CD8-positive, alpha-beta memory T cell (primary cell): ENCODE measurements around the gene NAT16. TPM values are rescaled to one million over a fixed set of nuclear protein-coding genes. Genes with fewer than 3 reads are reported as not detected.

Source experiments
- CTCF ChIA-PET: fragments of 350-600 bp; sonication (Branson Sonifier 250); formaldehyde crosslinking; loops from one replicate; lab custom pipeline; 2021; ENCODE audit warnings: antibody characterized with exemption; lab: Charles Lee
- POLR2A ChIA-PET: fragments of 350-600 bp; sonication (Branson Sonifier 250); formaldehyde crosslinking; loops from one replicate; lab custom pipeline; 2021; ENCODE audit warnings: antibody characterized with exemption; lab: Charles Lee
- DNase-seq, 5 donors: peaks; one replicate each; pipeline versions ENCODE4 v3.0.0 to v3.0.0-alpha.2; 2020 to 2022; ENCODE audit warnings: mixed read lengths in 1 of 5
- H3K27ac ChIP-seq: one replicate; pipeline ENCODE4 v1.7.0; 2013; ENCODE audit warnings: low read depth, mild to moderate bottlenecking, low read length, moderate library complexity
- H3K27me3 ChIP-seq: 2 replicates; pipeline ENCODE4 v1.7.0; 2013; ENCODE audit warnings: low read length, mild to moderate bottlenecking; ENCODE audit not compliant: insufficient read depth, poor library complexity, severe bottlenecking
- H3K36me3 ChIP-seq: 2 replicates; pipeline ENCODE4 v1.7.0; 2013; ENCODE audit warnings: mild to moderate bottlenecking, low read length, moderate library complexity; ENCODE audit not compliant: insufficient read depth
- H3K4me1 ChIP-seq: 2 replicates; pipeline ENCODE4 v1.7.0; 2013; ENCODE audit warnings: mild to moderate bottlenecking, low read length, moderate library complexity; ENCODE audit not compliant: insufficient read depth
- H3K4me3 ChIP-seq: 2 replicates; pipeline ENCODE4 v1.7.0; 2013; ENCODE audit warnings: mild to moderate bottlenecking, low read length
- H3K9me3 ChIP-seq: 2 replicates; pipeline ENCODE4 v1.7.0; 2013; ENCODE audit warnings: mild to moderate bottlenecking, low read length
- H3K27ac Mint-ChIP-seq, 8 donors: one replicate each; pipeline ENCODE4 v1.8.0; 2020 to 2021; ENCODE audit warnings: mixed read lengths in 8 of 8, mild to moderate bottlenecking in 6 of 8, inconsistent platforms in 3 of 8, moderate library complexity in 3 of 8
- H3K27me3 Mint-ChIP-seq, 2 donors: one replicate each; pipeline ENCODE4 v1.8.0; 2020 to 2021; ENCODE audit warnings: mixed read lengths in 2 of 2, mild to moderate bottlenecking in 1 of 2, moderate library complexity in 1 of 2
- H3K36me3 Mint-ChIP-seq, 3 donors: one replicate each; pipeline ENCODE4 v1.8.0; 2020 to 2021; ENCODE audit warnings: mixed read lengths in 3 of 3, inconsistent platforms in 1 of 3, mild to moderate bottlenecking in 1 of 3
- H3K4me1 Mint-ChIP-seq, 3 donors: one replicate each; pipeline ENCODE4 v1.8.0; 2020 to 2021; ENCODE audit warnings: mixed read lengths in 3 of 3, inconsistent platforms in 1 of 3, mild to moderate bottlenecking in 1 of 3
- H3K4me3 Mint-ChIP-seq, 7 donors: one replicate each; pipeline ENCODE4 v1.8.0; 2020 to 2021; ENCODE audit warnings: mixed read lengths in 7 of 7, mild to moderate bottlenecking in 6 of 7, moderate library complexity in 4 of 7, inconsistent platforms in 2 of 7
- H3K9me3 Mint-ChIP-seq, 5 donors: one replicate each; pipeline ENCODE4 v1.8.0; 2020 to 2022; ENCODE audit warnings: mixed read lengths in 5 of 5, mild to moderate bottlenecking in 3 of 5, moderate library complexity in 2 of 5, inconsistent platforms in 1 of 5
- polyA plus RNA-seq: library from polyadenylated mRNA; unstranded; fragments of 300-500 nt; fragmentation: Illumina TruSeq; gene quantifications from one replicate; pipeline ENCODE4 v1.2.3, GENCODE V29; 2021
- total RNA-seq, 2 experiments: library from RNA; stranded (reverse); gene quantifications; one replicate each; pipeline ENCODE4 v1.2.3, GENCODE V29; 2021

The NAT16 gene
- total and polyA plus RNA-seq, 3 experiments from 2014 or later = not detected

DNA sequence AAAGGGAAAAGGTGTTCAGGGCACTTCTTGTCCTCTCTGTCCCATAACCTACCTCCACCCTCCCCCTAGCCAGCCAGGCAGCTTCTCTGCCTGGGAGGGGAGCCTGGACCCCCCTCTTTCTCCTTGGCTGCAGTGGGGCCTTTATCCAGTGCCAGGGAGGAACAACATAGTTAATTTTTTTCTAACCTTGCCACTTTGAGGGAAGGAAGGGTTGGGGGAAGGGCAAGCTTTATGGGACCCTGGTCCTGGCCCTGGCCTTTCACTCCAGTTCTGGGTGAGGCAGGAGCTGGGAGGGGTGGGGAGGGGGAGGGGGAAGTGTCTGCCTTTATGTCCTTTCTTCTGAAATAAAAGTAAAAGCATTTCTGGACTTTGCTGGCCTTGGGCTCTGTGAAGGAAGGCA, 19.2 kb downstream of the NAT16 start:
- H3K4me3 Mint-ChIP-seq = peak overlapping the region in 1 of 7 donors; percentile 40
- no peak overlapping the region for H3K27ac ChIP-seq
- H3K4me1 Mint-ChIP-seq = peaks cover 14 to 29% (median 18%) of the 10 kb centered on the region in 3 donors
- no peaks in the 10 kb centered on the region for H3K9me3 ChIP-seq
- no peak overlapping the region for H3K4me3 ChIP-seq
- peaks cover 27% of the 10 kb centered on the region for H3K27me3 ChIP-seq
- no peaks in the 10 kb centered on the region for H3K36me3 ChIP-seq
- peaks cover 5 to 26% (median 8%) of the 10 kb centered on the region in 3 donors for H3K36me3 Mint-ChIP-seq
- CTCF ChIA-PET = no interaction called here
- POLR2A ChIA-PET = no interaction called here
- peaks cover 0 to 4% (median 0%) of the 10 kb centered on the region in 5 donors for H3K9me3 Mint-ChIP-seq
- H3K27ac Mint-ChIP-seq = no peak overlapping the region
- no peak for DNase-seq
- peaks cover 25% of the 10 kb centered on the region in 2 donors for H3K27me3 Mint-ChIP-seq
- H3K4me1 ChIP-seq = peaks cover 23% of the 10 kb centered on the region

GRCh38 chr7:101159696-101160674, 20.1 kb downstream of the NAT16 start:
- Mint-ChIP-seq H3K9me3 (no peaks in the 10 kb centered on the region), H3K27me3 (peaks cover 16% of the 10 kb centered on the region in 2 donors), H3K4me1 (peaks cover 15 to 27% (median 17%) of the 10 kb centered on the region in 3 donors), H3K4me3 (no peak overlapping the region), H3K27ac (peak overlapping the region in 2 of 8 donors; percentile 77 to 91), H3K36me3 (peaks cover 5 to 26% (median 8%) of the 10 kb centered on the region in 3 donors)
- Histone ChIP-seq H3K27ac (no peak overlapping the region), H3K36me3 (no peaks in the 10 kb centered on the region), H3K27me3 (peaks cover 22% of the 10 kb centered on the region), H3K4me3 (no peak overlapping the region), H3K9me3 (no peaks in the 10 kb centered on the region), H3K4me1 (peaks cover 22% of the 10 kb centered on the region)
- POLR2A ChIA-PET = no interaction called here
- DNase-seq = no peak
- CTCF ChIA-PET = interaction anchor here (5.2 kb wide), 1 partner anchor 16 kb away, joined by 38 read pairs; no protein-coding TSS in a partner anchor

- Mint-ChIP-seq H3K4me1 (peaks cover 9 to 14% (median 14%) of the 10 kb centered on the region in 3 donors), H3K27ac (no peak overlapping the region), H3K27me3 (peaks cover 7 to 8% of the 10 kb centered on the region in 2 donors), H3K4me3 (peak overlapping the region in 1 of 7 donors; percentile 66), H3K9me3 (no peaks in the 10 kb centered on the region), H3K36me3 (peaks cover 5 to 26% (median 8%) of the 10 kb centered on the region in 3 donors)
- Histone ChIP-seq H3K4me1 (peaks cover 14% of the 10 kb centered on the region), H3K9me3 (no peaks in the 10 kb centered on the region), H3K27ac (no peak overlapping the region), H3K4me3 (no peak overlapping the region), H3K36me3 (no peaks in the 10 kb centered on the region), H3K27me3 (peaks cover 3% of the 10 kb centered on the region)
- ChIA-PET POLR2A (no interaction called here), CTCF (interaction anchor here (1.3 to 5.2 kb wide), 4 partner anchors 8 to 126 kb away, joined by 4 to 38 read pairs (median 6); partner anchors contain the start of gene VGF)
- DNase-seq = no peak
Measured at GRCh38 chr7:101156866-101157589, 23.1 kb downstream of the NAT16 start.

GRCh38 chr7:101156277-101156676, 23.8 kb downstream of the NAT16 start:
- Mint-ChIP-seq H3K9me3 (no peaks in the 10 kb centered on the region), H3K27me3 (peaks cover 3 to 4% of the 10 kb centered on the region in 2 donors), H3K4me1 (peaks cover 9 to 14% (median 14%) of the 10 kb centered on the region in 3 donors), H3K4me3 (peak overlapping the region in 5 of 7 donors; percentile 12 to 78 (median 49)), H3K27ac (no peak overlapping the region), H3K36me3 (peaks cover 5 to 26% (median 8%) of the 10 kb centered on the region in 3 donors)
- Histone ChIP-seq H3K9me3 (no peaks in the 10 kb centered on the region), H3K4me3 (no peak overlapping the region), H3K27me3 (no peaks in the 10 kb centered on the region), H3K36me3 (no peaks in the 10 kb centered on the region), H3K27ac (no peak overlapping the region), H3K4me1 (peaks cover 14% of the 10 kb centered on the region)
- ChIA-PET CTCF (interaction anchor here (1.3 to 5.2 kb wide), 3 partner anchors 9 to 18 kb away, joined by 4 to 38 read pairs (median 9); partner anchors contain the start of gene VGF), POLR2A (no interaction called here)
- no peak for DNase-seq

- ChIA-PET POLR2A (no interaction called here), CTCF (interaction anchor here (1.1 to 5.2 kb wide), 3 partner anchors 10 to 63 kb away, joined by 3 to 38 read pairs (median 9); partner anchors contain the start of genes VGF and ZNHIT1)
- H3K4me3 Mint-ChIP-seq = peak overlapping the region; percentile 67 to 92 (median 71)
- H3K27me3 ChIP-seq = no peaks in the 10 kb centered on the region
- H3K4me1 Mint-ChIP-seq = peaks cover 9 to 14% (median 14%) of the 10 kb centered on the region in 3 donors
- peak overlapping the region; percentile 66 for H3K4me3 ChIP-seq
- H3K36me3 ChIP-seq = no peaks in the 10 kb centered on the region
- H3K27ac Mint-ChIP-seq = peak overlapping the region in 3 of 8 donors; percentile 43 to 66 (median 64)
- H3K9me3 ChIP-seq = no peaks in the 10 kb centered on the region
- no peak for DNase-seq
- H3K27ac ChIP-seq = peak overlapping the region; percentile 47
- H3K4me1 ChIP-seq = peaks cover 14% of the 10 kb centered on the region
- no peaks in the 10 kb centered on the region for H3K9me3 Mint-ChIP-seq
- H3K36me3 Mint-ChIP-seq = peaks cover 5 to 26% (median 8%) of the 10 kb centered on the region in 3 donors
- H3K27me3 Mint-ChIP-seq = peaks cover 2 to 4% of the 10 kb centered on the region in 2 donors
Measured at GRCh38 chr7:101155303-101155702, 24.8 kb downstream of the NAT16 start.

GRCh38 chr7:101154693-101155102, 25.4 kb downstream of the NAT16 start:
- CTCF ChIA-PET = interaction anchor here (1.1 to 5.2 kb wide), 5 partner anchors 11 to 63 kb away, joined by 3 to 38 read pairs (median 9); partner anchors contain the start of genes VGF and ZNHIT1
- peak overlapping the region in 2 of 8 donors; percentile 64 to 93 for H3K27ac Mint-ChIP-seq
- H3K9me3 Mint-ChIP-seq = no peaks in the 10 kb centered on the region
- peak overlapping the region; percentile 47 for H3K27ac ChIP-seq
- peaks cover 3 to 21% (median 8%) of the 10 kb centered on the region in 3 donors for H3K36me3 Mint-ChIP-seq
- H3K36me3 ChIP-seq = no peaks in the 10 kb centered on the region
- peaks cover 9 to 14% (median 14%) of the 10 kb centered on the region in 3 donors for H3K4me1 Mint-ChIP-seq
- H3K9me3 ChIP-seq = no peaks in the 10 kb centered on the region
- peaks cover 3 to 8% of the 10 kb centered on the region in 2 donors for H3K27me3 Mint-ChIP-seq
- peaks cover 14% of the 10 kb centered on the region for H3K4me1 ChIP-seq
- peak overlapping the region; percentile 67 to 92 (median 79) for H3K4me3 Mint-ChIP-seq
- H3K4me3 ChIP-seq = peak overlapping the region; percentile 66
- no peak for DNase-seq
- no peaks in the 10 kb centered on the region for H3K27me3 ChIP-seq
- POLR2A ChIA-PET = no interaction called here

DNA sequence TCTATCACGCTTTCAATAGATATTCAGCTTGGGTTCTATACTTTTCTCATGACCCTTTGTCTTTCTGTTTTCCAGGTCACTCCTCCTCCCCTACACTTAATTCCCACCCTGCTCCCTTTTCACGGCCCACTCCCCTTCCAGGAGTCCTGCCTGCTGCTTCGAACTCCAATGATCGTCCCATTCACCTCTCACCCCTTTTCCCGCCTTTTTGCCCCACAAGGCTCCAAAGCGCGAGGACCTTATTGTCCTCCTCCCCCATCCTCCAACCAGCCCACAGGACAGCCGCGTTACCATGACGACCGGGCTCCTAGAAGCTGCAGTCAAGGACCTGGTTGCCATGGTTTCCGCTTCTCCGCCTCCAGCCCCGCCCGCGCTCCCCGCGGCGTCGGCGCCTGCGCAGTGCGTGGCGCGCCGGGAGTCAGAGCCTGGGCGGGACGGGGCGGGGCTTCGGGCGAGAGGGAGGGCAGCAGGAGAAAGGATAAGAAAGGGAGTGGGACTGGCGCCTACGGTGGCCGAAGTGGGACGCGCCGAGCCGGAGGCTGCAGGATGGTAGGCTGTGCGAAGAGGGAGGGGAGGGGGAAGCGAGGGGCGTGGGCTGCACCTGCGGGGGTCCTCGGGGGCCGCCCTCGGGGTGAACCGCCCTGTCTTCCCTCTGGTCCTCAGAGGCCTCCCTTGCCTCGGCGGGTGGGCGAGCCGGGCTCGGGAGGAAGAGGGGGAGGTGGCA, 26.0 kb downstream of the NAT16 start, which contains the start of gene AP1S1:
AP1S1 (plus strand) TSS at position 508 of the 724 bp plus-strand sequence; CDS start at position 547, 39 bp downstream.
- no peaks in the 10 kb centered on the region for H3K36me3 ChIP-seq
- H3K9me3 ChIP-seq = no peaks in the 10 kb centered on the region
- Mint-ChIP-seq H3K4me3 (peak within 1 kb of the TSS; percentile 79 to 92 (median 84)), H3K27me3 (peaks cover 4 to 14% of the 10 kb centered on the region in 2 donors), H3K27ac (peak within 1 kb of the TSS; percentile 43 to 93 (median 86)), H3K9me3 (no peaks in the 10 kb centered on the region), H3K4me1 (peaks cover 9 to 14% (median 14%) of the 10 kb centered on the region in 3 donors), H3K36me3 (peaks cover 3 to 18% (median 6%) of the 10 kb centered on the region in 3 donors)
- ChIA-PET POLR2A (no interaction called here), CTCF (interaction anchor here (2.0 to 3.1 kb wide), 2 partner anchors 11 to 39 kb away, joined by 6 to 30 read pairs; no protein-coding TSS in a partner anchor)
- H3K4me3 ChIP-seq = peak within 1 kb of the TSS; percentile 66
- peaks cover 14% of the 10 kb centered on the region for H3K4me1 ChIP-seq
- no peaks in the 10 kb centered on the region for H3K27me3 ChIP-seq
- peak within 1 kb of the TSS; percentile 47 for H3K27ac ChIP-seq
- peak; percentile 79 to 96 (median 88) for DNase-seq
